IMR-90 (cell line): ENCODE data around the gene NPS. TPM values are rescaled to one million over a fixed set of nuclear protein-coding genes. Genes with fewer than 3 reads are reported as not detected.

Experiments
- ATAC-seq: fragments of 200-7000 bp; cut with Tn5 transposase; 2 replicates; pipeline ENCODE4 v1.9.1; 2020; ENCODE audit warnings: low read depth, mild to moderate bottlenecking, moderate library complexity
- BruUV-seq: library from RNA; stranded (reverse); fragments of 400-500 nt; replicated peaks from 2 replicates; lab custom pipeline; 2021; lab: Mats Ljungman, UMichigan
- CTCF ChIA-PET: fragments of 300-600 bp; formaldehyde crosslinking; extraction: SDS; loops from one replicate; lab custom pipeline; 2021; ENCODE audit warnings: antibody characterized with exemption; lab: Yijun Ruan, JAX
- POLR2A ChIA-PET: fragments of 300-600 bp; sonication (Branson Sonifier 250); formaldehyde crosslinking; loops from one replicate; lab custom pipeline; 2022; ENCODE audit warnings: antibody characterized with exemption; ENCODE audit not compliant: unreplicated experiment; lab: Charles Lee
- DNase-seq: peaks from one replicate; pipeline ENCODE4 v3.0.0; 2013
- H2AFZ ChIP-seq: replicated peaks from 2 replicates; pipeline ENCODE3; 2013; ENCODE audit warnings: low read length, mild to moderate bottlenecking; ENCODE audit not compliant: poor library complexity
- H2AK5ac ChIP-seq: 2 replicates; pipeline ENCODE4 v1.6.1; 2013; ENCODE audit warnings: low read depth, low read length, inconsistent platforms
- H2AK9ac ChIP-seq: replicated peaks from 2 replicates; pipeline ENCODE3; 2013; ENCODE audit warnings: mild to moderate bottlenecking, low read depth, low read length, moderate library complexity; ENCODE audit not compliant: poor library complexity
- H2BK120ac ChIP-seq: 2 replicates; pipeline ENCODE4 v1.6.1; 2013; ENCODE audit warnings: low read depth, low read length, inconsistent platforms
- H2BK15ac ChIP-seq: 3 replicates; pipeline ENCODE4 v1.6.1; 2013; ENCODE audit warnings: low read depth, low read length, inconsistent platforms
- H2BK20ac ChIP-seq: 2 replicates; pipeline ENCODE4 v1.6.1; 2013; ENCODE audit warnings: low read depth, mild to moderate bottlenecking, inconsistent platforms, low read length, moderate library complexity
- H2BK5ac ChIP-seq: 2 replicates; pipeline ENCODE4 v1.6.1; 2013; ENCODE audit warnings: mild to moderate bottlenecking, low read depth, low read length, inconsistent platforms; ENCODE audit not compliant: poor library complexity, severe bottlenecking
- H3K14ac ChIP-seq: replicated peaks from 2 replicates; pipeline ENCODE4 v1.6.1; 2013; ENCODE audit warnings: low read depth, low read length, inconsistent platforms
- H3K18ac ChIP-seq: 2 replicates; pipeline ENCODE4 v1.6.1; 2013; ENCODE audit warnings: low read depth, low read length, control low read depth
- H3K23ac ChIP-seq: 2 replicates; pipeline ENCODE4 v1.6.1; 2013; ENCODE audit warnings: low read depth, low read length, inconsistent platforms
- H3K27ac ChIP-seq: 2 replicates; pipeline ENCODE4 v1.5.1; 2013; ENCODE audit warnings: mild to moderate bottlenecking, control low read depth, low read length; ENCODE audit not compliant: insufficient read depth
- H3K27me3 ChIP-seq: 2 replicates; pipeline ENCODE4 v1.6.1; 2013; ENCODE audit warnings: low read length; ENCODE audit not compliant: control insufficient read depth, insufficient read depth
- H3K36me3 ChIP-seq: 2 replicates; pipeline ENCODE4 v1.6.1; 2013; ENCODE audit warnings: low read length, mixed read lengths; ENCODE audit not compliant: control insufficient read depth, insufficient read depth
- H3K4ac ChIP-seq: 2 replicates; pipeline ENCODE4 v1.6.1; 2013; ENCODE audit warnings: low read depth, low read length, inconsistent platforms
- H3K4me1 ChIP-seq: 2 replicates; pipeline ENCODE4 v1.6.1; 2013; ENCODE audit warnings: low read length, mixed read lengths; ENCODE audit not compliant: control insufficient read depth, insufficient read depth
- H3K4me2 ChIP-seq: 2 replicates; pipeline ENCODE4 v1.6.1; 2013; ENCODE audit warnings: low read depth, mild to moderate bottlenecking, control low read depth, low read length, moderate library complexity
- H3K4me3 ChIP-seq: 2 replicates; pipeline ENCODE4 v1.5.1; 2013; ENCODE audit warnings: low read depth, mild to moderate bottlenecking, control low read depth, low read length, moderate library complexity; ENCODE audit not compliant: insufficient read depth
- H3K56ac ChIP-seq: 2 replicates; pipeline ENCODE4 v1.6.1; 2013; ENCODE audit warnings: low read length, inconsistent platforms; ENCODE audit not compliant: insufficient read depth; ENCODE audit errors: extremely low read depth
- H3K79me1 ChIP-seq, 2 experiments: 2 replicates each; pipeline ENCODE4 v1.6.1; 2013; ENCODE audit warnings: low read length in 2 of 2, inconsistent platforms in 1 of 2, low read depth in 1 of 2
- H3K9ac ChIP-seq: 2 replicates; pipeline ENCODE4 v1.6.1; 2013; ENCODE audit warnings: low read depth, low read length, control low read depth
- H3K9me1 ChIP-seq: 2 replicates; pipeline ENCODE4 v1.6.1; 2013; ENCODE audit warnings: low read length, inconsistent platforms; ENCODE audit not compliant: insufficient read depth
- H3K9me3 ChIP-seq: 2 replicates; pipeline ENCODE4 v1.6.1; 2013; ENCODE audit warnings: low read length; ENCODE audit not compliant: control insufficient read depth, insufficient read depth
- H4K20me1 ChIP-seq: 2 replicates; pipeline ENCODE4 v1.6.1; 2013; ENCODE audit warnings: low read length, inconsistent platforms; ENCODE audit not compliant: insufficient read depth
- H4K5ac ChIP-seq: 2 replicates; pipeline ENCODE4 v1.6.1; 2013; ENCODE audit warnings: mild to moderate bottlenecking, low read depth, low read length, control low read depth
- H4K8ac ChIP-seq, 2 experiments: 2 replicates each; pipeline ENCODE4 v1.6.1; 2013; ENCODE audit warnings: low read depth in 2 of 2, low read length in 2 of 2, control low read depth in 1 of 2, inconsistent platforms in 1 of 2
- H4K91ac ChIP-seq: 2 replicates; pipeline ENCODE4 v1.6.1; 2013; ENCODE audit warnings: low read depth, low read length, inconsistent platforms; ENCODE audit not compliant: insufficient read depth
- CEBPB ChIP-seq: IDR thresholded peaks from 2 replicates; pipeline ENCODE4 v1.6.1; 2012; ENCODE audit warnings: low read depth, low read length, improper control_type of control experiment
- FOS ChIP-seq: fragments of 150-350 bp; IDR thresholded peaks from 2 replicates; pipeline ENCODE4 v1.6.1; 2016; ENCODE audit warnings: low read depth, low read length
- RAD21 ChIP-seq: IDR thresholded peaks from 2 replicates; pipeline ENCODE4 v1.6.1; 2012; ENCODE audit warnings: low read length, improper control_type of control experiment
- WGBS, 2 experiments: methylation state at CpG; one replicate each; pipeline versions ENCODE4 v1.1.5 to v1.1.7; 2013; ENCODE audit warnings: missing lambda C conversion rate in 2 of 2; ENCODE audit not compliant: insufficient read length in 1 of 2; ENCODE audit errors: extremely low coverage in 2 of 2; 5-methylcytosine and 5-hydroxymethylcytosine counted together
- dilution Hi-C: fragments of 300-500 bp; cut with HindIII; formaldehyde crosslinking; loops from one replicate; pipeline ENCODE4 v1.14.3; 2018; ENCODE audit warnings: low sequenced_read_pairs; ENCODE audit not compliant: unreplicated experiment
- in situ Hi-C: fragments of 300-500 bp; cut with MboI; formaldehyde crosslinking; loops from 3 replicates; pipeline ENCODE4 v1.14.3; 2019; ENCODE audit warnings: low sequenced_read_pairs, inconsistent platforms, mixed read lengths
- intact Hi-C: fragments of 100-400 bp; cut with micrococcal nuclease; formaldehyde crosslinking; loops from 2 replicates; pipeline ENCODE4 v1.10.0; 2022
- polyA plus RNA-seq, 3 experiments: library from polyadenylated mRNA; depleted of rRNA; stranded (reverse); fragments of >200 nt; gene quantifications; 2 replicates each; pipeline ENCODE4 v1.2.3, GENCODE V29; 2012; ENCODE audit warnings: low replicate concordance in 1 of 3
- total RNA-seq: library from RNA; depleted of rRNA; stranded (reverse); fragments of >200 nt; gene quantifications from 2 replicates; pipeline ENCODE4 v1.2.3, GENCODE V29; 2012

NPS gene
- total and polyA plus RNA-seq, 2 of the 4 experiments (the other 2 are of a cell fraction): not detected

DNA sequence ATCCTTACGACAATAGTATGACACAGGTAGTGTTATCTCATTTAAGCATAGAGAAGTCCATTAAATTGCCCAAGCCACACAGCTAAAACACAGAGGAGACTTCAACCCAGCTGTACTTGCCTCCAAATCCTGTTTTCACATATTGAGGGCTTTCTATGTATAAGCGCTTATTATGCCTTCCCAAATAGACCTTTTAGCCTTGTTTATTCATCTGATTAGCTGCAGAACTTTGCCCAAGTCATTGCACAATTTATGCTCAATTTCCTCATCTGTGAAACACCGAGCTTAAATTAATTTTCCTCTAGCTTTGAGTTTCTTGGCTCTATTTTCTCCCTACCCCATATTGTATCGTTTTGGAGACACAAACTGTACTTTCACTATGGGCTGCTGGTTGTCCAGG lies 15.5 kb downstream of the NPS start:
- in situ Hi-C loops: no loop called here
- Histone ChIP-seq H3K9me1 (no peaks in the 10 kb centered on the region), H2BK20ac (no peak overlapping the region), H3K36me3 (no peaks in the 10 kb centered on the region), H3K56ac (no peak overlapping the region), H3K4me2 (no peak overlapping the region), H2AFZ (no peak overlapping the region), H4K91ac (no peak overlapping the region), H3K27ac (no peak overlapping the region), H4K20me1 (no peaks in the 10 kb centered on the region), H3K9me3 (no peaks in the 10 kb centered on the region), H4K5ac (no peak overlapping the region), H3K9ac (no peak overlapping the region), H3K4ac (no peak overlapping the region), H4K8ac (no peak overlapping the region), H3K23ac (no peak overlapping the region), H2BK120ac (no peak overlapping the region), H2BK5ac (no peak overlapping the region), H3K27me3 (no peaks in the 10 kb centered on the region), H3K18ac (no peak overlapping the region), H2BK15ac (no peak overlapping the region), H2AK5ac (no peak overlapping the region), H3K79me1 (no peaks in the 10 kb centered on the region), H2AK9ac (no peak overlapping the region), H3K4me3 (no peak overlapping the region), H3K4me1 (no peaks in the 10 kb centered on the region), H3K14ac (no peak overlapping the region)
- DNase-seq (no peak), ATAC-seq (no peak)
- 50% methylated on average over 1 of the region's 4 CpGs; no CpG with 5 or more reads in 1 of the 2 experiments for WGBS, 2 experiments
- CTCF ChIA-PET: no interaction called here
- intact Hi-C loops: no loop called here
- dilution Hi-C loops: no loop called here
- POLR2A ChIA-PET: no interaction called here
- no TSS peak for BruUV-seq
- TF ChIP-seq RAD21: no peak
- TF ChIP-seq FOS: no peak
- no peak for TF ChIP-seq CEBPB
